Testis (tissue), 3 donors: ENCODE measurements around the gene GRK5. TPM values are rescaled to one million over a fixed set of nuclear protein-coding genes. Genes with fewer than 3 reads are reported as not detected.

ENCODE experiments used
- DNase-seq: peaks from one replicate; pipeline ENCODE4 v3.0.0-alpha.2; 2019
- H3K27ac ChIP-seq, 2 donors: fragments of 200-600 bp; sonication (generic); one replicate each; pipeline ENCODE4 v1.5.1; 2019
- H3K27me3 ChIP-seq: fragments of 200-600 bp; sonication (generic); one replicate; pipeline ENCODE4 v1.5.1; 2019
- H3K36me3 ChIP-seq: fragments of 200-600 bp; sonication (generic); one replicate; pipeline ENCODE4 v1.5.1; 2017; ENCODE audit warnings: low read depth; ENCODE audit errors: missing control alignments
- H3K4me1 ChIP-seq: fragments of 200-600 bp; sonication (generic); one replicate; pipeline ENCODE4 v1.5.1; 2019
- H3K4me3 ChIP-seq, 2 donors: fragments of 200-600 bp; sonication (generic); one replicate each; pipeline ENCODE4 v1.5.1; 2017 to 2019
- H3K9me3 ChIP-seq: fragments of 200-600 bp; sonication (generic); one replicate; pipeline ENCODE4 v1.5.1; 2017
- CTCF ChIP-seq, 3 experiments: fragments of 450-650 bp in 2 of 3; fragments of 200-600 bp in 1 of 3; sonication (generic) in 1 of 3; IDR thresholded peaks; one replicate each; pipeline ENCODE4 v1.5.1; 2016 to 2019; ENCODE audit warnings: antibody characterized with exemption in 3 of 3, mild to moderate bottlenecking in 2 of 3, moderate library complexity in 1 of 3
- POLR2A ChIP-seq: fragments of 450-650 bp; IDR thresholded peaks from one replicate; pipeline ENCODE4 v1.6.1; 2017; ENCODE audit warnings: antibody characterized with exemption, mild to moderate bottlenecking, moderate library complexity
- WGBS, 2 donors: methylation state at CpG; one replicate each; pipeline ENCODE4 v1.1.5; 2018; 5-methylcytosine and 5-hydroxymethylcytosine counted together
- intact Hi-C: fragments of 100-400 bp; cut with DNase I; formaldehyde crosslinking; loops from one replicate; pipeline ENCODE4 v1.15.1; 2023; ENCODE audit warnings: low total_unique reads
- polyA plus RNA-seq: library from polyadenylated mRNA; stranded (reverse); fragments of 350-450 nt; fragmentation: Illumina TruSeq; extraction: RNeasy Lipid Tissue Mini Kit (QIAGEN cat#74804); gene quantifications from one replicate; pipeline ENCODE4 v1.2.3, GENCODE V29; 2014; ENCODE audit warnings: low read depth, low replicate concordance; ENCODE audit not compliant: insufficient read depth
- total RNA-seq, 2 donors: library from RNA; depleted of rRNA; stranded (reverse); fragments of >200 nt; gene quantifications; one replicate each; pipeline ENCODE4 v1.2.3, GENCODE V29; 2016

GRK5 gene
- total and polyA plus RNA-seq, 3 donors from 2014 or later, result 4.5 to 10.3 (median 5.5) TPM

GRCh38 chr10:119421891-119422681 lies 214.7 kb downstream of the GRK5 start:
- H3K9me3 ChIP-seq, result no peaks in the 10 kb centered on the region
- no peak overlapping the region for H3K4me3 ChIP-seq
- H3K36me3 ChIP-seq, result no peaks in the 10 kb centered on the region
- no peaks in the 10 kb centered on the region for H3K27me3 ChIP-seq
- TF ChIP-seq CTCF (IDR thresholded peaks at IDR 0.05), result no peak
- no peak for TF ChIP-seq POLR2A
- WGBS, 2 donors, result 64 to 80% methylated on average over 11 of the region's 11 CpGs
- peaks cover 8% of the 10 kb centered on the region for H3K4me1 ChIP-seq
- no peak for DNase-seq
- no peak overlapping the region for H3K27ac ChIP-seq
- intact Hi-C loops, result no loop called here

GRCh38 chr10:119422682-119423509 lies 215.5 kb downstream of the GRK5 start:
- intact Hi-C loops, result no loop called here
- Histone ChIP-seq H3K36me3 (no peaks in the 10 kb centered on the region), H3K4me3 (no peak overlapping the region), H3K27ac (no peak overlapping the region), H3K27me3 (no peaks in the 10 kb centered on the region), H3K4me1 (peaks cover 8% of the 10 kb centered on the region), H3K9me3 (no peaks in the 10 kb centered on the region)
- DNase-seq, result no peak
- 93 to 94% methylated on average over 12 of the region's 12 CpGs for WGBS, 2 donors
- TF ChIP-seq CTCF (IDR thresholded peaks at IDR 0.05) (no peak), POLR2A (no peak)

- 92 to 93% methylated on average over 5 to 7 of the region's 7 CpGs for WGBS, 2 donors
- no peak overlapping the region for H3K4me3 ChIP-seq
- H3K27me3 ChIP-seq, result no peaks in the 10 kb centered on the region
- H3K36me3 ChIP-seq, result no peaks in the 10 kb centered on the region
- DNase-seq, result no peak
- H3K27ac ChIP-seq, result no peak overlapping the region
- intact Hi-C loops, result no loop called here
- peaks cover 8% of the 10 kb centered on the region for H3K4me1 ChIP-seq
- TF ChIP-seq POLR2A (no peak), CTCF (IDR thresholded peaks at IDR 0.05) (no peak)
- H3K9me3 ChIP-seq, result no peaks in the 10 kb centered on the region
Measured at GRCh38 chr10:119423510-119424257, 216.3 kb downstream of the GRK5 start.

GRCh38 chr10:119424258-119424975 lies 217.0 kb downstream of the GRK5 start:
- H3K27me3 ChIP-seq, result no peaks in the 10 kb centered on the region
- no peaks in the 10 kb centered on the region for H3K36me3 ChIP-seq
- no peak overlapping the region for H3K4me3 ChIP-seq
- no peaks in the 10 kb centered on the region for H3K9me3 ChIP-seq
- WGBS, 2 donors, result 87 to 90% methylated on average over 5 to 6 of the region's 6 CpGs
- H3K27ac ChIP-seq, result no peak overlapping the region
- DNase-seq, result no peak
- peaks cover 8% of the 10 kb centered on the region for H3K4me1 ChIP-seq
- intact Hi-C loops, result no loop called here
- TF ChIP-seq CTCF (IDR thresholded peaks at IDR 0.05) (no peak), POLR2A (no peak)
